Adrenal gland (tissue), 12 donors: ENCODE data around the gene PEBP1. TPM values are rescaled to one million over a fixed set of nuclear protein-coding genes. Genes with fewer than 3 reads are reported as not detected.

Experiments
- DNase-seq, 7 donors: peaks; one replicate each; pipeline ENCODE4 v3.0.0-alpha.2; 2019 to 2020
- H3K27ac ChIP-seq, 5 donors: fragments of 200-600 bp; sonication (generic) in 4 of 5; 1 replicate in 3 of 5; 2 replicates in 2 of 5; pipeline versions ENCODE4 v1.5.1 to v1.8.0; 2016 to 2020; ENCODE audit warnings: mild to moderate bottlenecking in 1 of 5
- H3K27me3 ChIP-seq: fragments of 200-600 bp; 2 replicates; pipeline ENCODE4 v1.8.0; 2021
- H3K36me3 ChIP-seq, 2 donors: fragments of 200-600 bp; replicated peaks in 1 of 2; 1 replicate in 1 of 2; 2 replicates in 1 of 2; pipeline versions ENCODE4 v1.5.1 to v1.8.0; 2018 to 2022
- H3K4me1 ChIP-seq, 2 donors: fragments of 200-600 bp; replicated peaks in 1 of 2; 1 replicate in 1 of 2; 2 replicates in 1 of 2; pipeline versions ENCODE4 v1.5.1 to v1.8.0; 2018 to 2021
- H3K4me3 ChIP-seq, 4 donors: fragments of 200-600 bp; sonication (generic) in 3 of 4; one replicate each; pipeline ENCODE4 v1.5.1; 2016 to 2018
- H3K9me3 ChIP-seq, 3 donors: fragments of 200-600 bp; sonication (generic) in 1 of 3; replicated peaks in 1 of 3; 1 replicate in 2 of 3; 2 replicates in 1 of 3; pipeline versions ENCODE4 v1.5.1 to v1.8.0; 2016 to 2021
- CTCF ChIP-seq, 6 experiments: fragments of 450-650 bp in 4 of 6; fragments of 200-600 bp in 2 of 6; sonication (generic) in 1 of 6; IDR thresholded peaks; 1 replicate in 5 of 6; 2 replicates in 1 of 6; pipeline versions ENCODE4 v1.5.1 to v1.8.0; 2016 to 2021; ENCODE audit warnings: antibody characterized with exemption in 6 of 6, mild to moderate bottlenecking in 2 of 6, moderate library complexity in 1 of 6
- POLR2A ChIP-seq, 2 donors: fragments of 450-650 bp; IDR thresholded peaks; one replicate each; pipeline ENCODE4 v1.6.1; 2017; ENCODE audit warnings: antibody characterized with exemption in 2 of 2, mild to moderate bottlenecking in 2 of 2, moderate library complexity in 1 of 2
- WGBS, 4 donors: extraction: QIAGEN DNeasy Blood & Tissue Kit in 2 of 4; methylation state at CpG; one replicate each; pipeline versions ENCODE4 v1.1.5 to v1.1.7; 2013 to 2017; 5-methylcytosine and 5-hydroxymethylcytosine counted together
- intact Hi-C, 2 donors: fragments of 100-400 bp; cut with DNase I; formaldehyde crosslinking; loops; one replicate each; pipeline versions ENCODE4 v1.14.1 to v1.15.0; 2022 to 2023
- polyA plus RNA-seq, 3 donors: library from polyadenylated mRNA; stranded (reverse); fragments of 200-250 nt in 2 of 3; fragments of 350-450 nt in 1 of 3; fragmentation: Illumina TruSeq in 1 of 3; extraction: RNeasy Lipid Tissue Mini Kit (QIAGEN cat#74804) in 1 of 3; gene quantifications; one replicate each; pipeline ENCODE4 v1.2.3, GENCODE V29; 2013 to 2014
- total RNA-seq, 9 donors: library from RNA; depleted of rRNA in 4 of 9; stranded (reverse); fragments of >200 nt in 4 of 9; fragments of 120-200 nt in 1 of 9; fragmentation: NEBNext Ultra II Directional in 1 of 9; extraction: Animal tissue kit (Norgen Biotek cat#: 25700) in 1 of 9; gene quantifications; one replicate each; pipeline versions ENCODE4 v1.1.0 to v1.2.4, GENCODE V29; 2013 to 2023
- donor health status: healthy with polysubstance abuse.
- donor health status: Bipolar disorder and iron deficiency.
- donor health status: DM: yes; HTN: yes; CAD: no.
- donor health status: DM: no; HTN: no; CAD: no.
- donor health status: DM: no; HTN: no; CAD: no.
- donor health status: DM: yes; HTN: yes; CAD: no.

Gene PEBP1
- total and polyA plus RNA-seq, 12 donors, result 1,179 to 3,690 (median 2,332) TPM

GRCh38 chr12:118102609-118103008 is 33.3 kb upstream of the PEBP1 start:
- 33 to 41% (median 36%) methylated on average over 5 of the region's 5 CpGs for WGBS, 4 donors
- Histone ChIP-seq H3K4me1 (peaks cover 5 to 19% of the 10 kb centered on the region in 2 donors), H3K4me3 (peak overlapping the region in 2 of 4 donors; percentile 11 to 89), H3K27me3 (no peaks in the 10 kb centered on the region), H3K9me3 (no peaks in the 10 kb centered on the region), H3K27ac (peak overlapping the region in 2 of 5 donors; percentile 71 to 81), H3K36me3 (no peaks in the 10 kb centered on the region)
- no peak for TF ChIP-seq POLR2A (IDR thresholded peaks at IDR 0.05)
- no peak for TF ChIP-seq CTCF (IDR thresholded peaks at IDR 0.05)
- no peak for DNase-seq
- intact Hi-C loops, result no loop called here

- Histone ChIP-seq H3K9me3 (no peaks in the 10 kb centered on the region), H3K27me3 (no peaks in the 10 kb centered on the region), H3K4me3 (peak overlapping the region; percentile 47 to 89 (median 69)), H3K36me3 (no peaks in the 10 kb centered on the region), H3K27ac (peak overlapping the region; percentile 53 to 92 (median 71)), H3K4me1 (peaks cover 5 to 19% of the 10 kb centered on the region in 2 donors)
- 0% methylated on average over 8 to 32 of the region's 32 CpGs for WGBS, 4 donors
- intact Hi-C loops, result no loop called here
- no peak for TF ChIP-seq CTCF (IDR thresholded peaks at IDR 0.05)
- no peak for TF ChIP-seq POLR2A (IDR thresholded peaks at IDR 0.05)
- no peak for DNase-seq
Observed at GRCh38 chr12:118103201-118103600, 32.7 kb upstream of the PEBP1 start.

GRCh38 chr12:118103601-118104382 is 32.1 kb upstream of the PEBP1 start, which contains the start of gene VSIG10:
Gene VSIG10 (minus strand): TSS chr12:118104011. CDS start chr12:118103671, 340 bp downstream.
- Histone ChIP-seq H3K36me3 (no peaks in the 10 kb centered on the region), H3K4me3 (peak within 1 kb of the TSS; percentile 47 to 89 (median 69)), H3K4me1 (peaks cover 5 to 15% of the 10 kb centered on the region in 2 donors), H3K9me3 (no peaks in the 10 kb centered on the region), H3K27me3 (no peaks in the 10 kb centered on the region), H3K27ac (peak within 1 kb of the TSS; percentile 53 to 92 (median 71))
- intact Hi-C loops, result no loop called here
- WGBS, 4 donors, result 0% methylated on average over 3 to 75 of the region's 75 CpGs
- peak; percentile 41 to 90 for TF ChIP-seq POLR2A (IDR thresholded peaks at IDR 0.05)
- no peak for TF ChIP-seq CTCF (IDR thresholded peaks at IDR 0.05)
- DNase-seq, result peak; percentile 79 to 87 (median 84)

GRCh38 chr12:118107011-118107410 is 28.9 kb upstream of the PEBP1 start:
- WGBS, 4 donors, result 81 to 95% (median 94%) methylated on average over 4 of the region's 4 CpGs
- no peaks in the 10 kb centered on the region for H3K9me3 ChIP-seq
- peaks cover 5 to 15% of the 10 kb centered on the region in 2 donors for H3K4me1 ChIP-seq
- H3K36me3 ChIP-seq, result no peaks in the 10 kb centered on the region
- no peak for DNase-seq
- intact Hi-C loops, result no loop called here
- H3K27ac ChIP-seq, result no peak overlapping the region
- H3K4me3 ChIP-seq, result no peak overlapping the region
- no peak for TF ChIP-seq POLR2A (IDR thresholded peaks at IDR 0.05)
- no peak for TF ChIP-seq CTCF (IDR thresholded peaks at IDR 0.05)
- no peaks in the 10 kb centered on the region for H3K27me3 ChIP-seq
